Measurements from ENCODE around the gene LCN2.

Gene LCN2

GRCh38 chr9:128151309-128152132, 2.3 kb downstream of the LCN2 start:
- Histone ChIP-seq H2AFZ (ENCODE audit: low read length) (no peak overlapping the region), H3K9me2 (replicated peaks; ENCODE audit: low read depth, low read length) (no peaks in the 10 kb centered on the region), H3K36me3 (ENCODE audit: insufficient read depth, low read length) (no peaks in the 10 kb centered on the region), H3K4me1 (ENCODE audit: insufficient read depth, low read length, poor library complexity, severe bottlenecking) (peaks cover 5% of the 10 kb centered on the region), H3K4me2 (ENCODE audit: low read depth, low read length, poor library complexity, severe bottlenecking) (no peak overlapping the region), H3K9ac (ENCODE audit: low read depth, low read length, poor library complexity, severe bottlenecking) (no peak overlapping the region), H3F3A (ENCODE audit: low read depth) (no peaks in the 10 kb centered on the region), H3K79me2 (ENCODE audit: insufficient read depth, low read length) (no peaks in the 10 kb centered on the region), H4K20me1 (ENCODE audit: insufficient read depth, low read length, poor library complexity, severe bottlenecking) (no peaks in the 10 kb centered on the region), H3K27me3 (ENCODE audit: insufficient read depth, low read length, poor library complexity, severe bottlenecking) (no peaks in the 10 kb centered on the region), H3K9me3 (ENCODE audit: insufficient read depth, low read depth, low read length) (no peaks in the 10 kb centered on the region), H3K4me3 (ENCODE audit: low read length, poor library complexity, severe bottlenecking) (no peak overlapping the region)
- TF ChIP-seq CTCF (conservative IDR thresholded peaks at IDR 0.05; ENCODE audit: low read length) (no peak), EZH2phosphoT487 (IDR thresholded peaks at IDR 0.05; ENCODE audit: borderline replicate concordance) (no peak)

- H3K4me3 ChIP-seq (ENCODE audit: low read length, poor library complexity, severe bottlenecking): no peak overlapping the region
- H3K4me1 ChIP-seq (ENCODE audit: insufficient read depth, low read length, poor library complexity, severe bottlenecking): peaks cover 5% of the 10 kb centered on the region
- no peaks in the 10 kb centered on the region for H3F3A ChIP-seq (ENCODE audit: low read depth)
- H3K9me3 ChIP-seq (ENCODE audit: insufficient read depth, low read depth, low read length): no peaks in the 10 kb centered on the region
- no peaks in the 10 kb centered on the region for H3K9me2 ChIP-seq (replicated peaks; ENCODE audit: low read depth, low read length)
- H3K9ac ChIP-seq (ENCODE audit: low read depth, low read length, poor library complexity, severe bottlenecking): no peak overlapping the region
- no peaks in the 10 kb centered on the region for H3K27me3 ChIP-seq (ENCODE audit: insufficient read depth, low read length, poor library complexity, severe bottlenecking)
- no peaks in the 10 kb centered on the region for H3K36me3 ChIP-seq (ENCODE audit: insufficient read depth, low read length)
- TF ChIP-seq CTCF (conservative IDR thresholded peaks at IDR 0.05; ENCODE audit: low read length) (no peak), EZH2phosphoT487 (IDR thresholded peaks at IDR 0.05; ENCODE audit: borderline replicate concordance) (no peak)
- no peak overlapping the region for H2AFZ ChIP-seq (ENCODE audit: low read length)
- H3K79me2 ChIP-seq (ENCODE audit: insufficient read depth, low read length): no peaks in the 10 kb centered on the region
- no peak overlapping the region for H3K4me2 ChIP-seq (ENCODE audit: low read depth, low read length, poor library complexity, severe bottlenecking)
- no peaks in the 10 kb centered on the region for H4K20me1 ChIP-seq (ENCODE audit: insufficient read depth, low read length, poor library complexity, severe bottlenecking)
Observed at GRCh38 chr9:128152133-128153059, 3.1 kb downstream of the LCN2 start.

- no peaks in the 10 kb centered on the region for H3F3A ChIP-seq (ENCODE audit: low read depth)
- H3K4me2 ChIP-seq (ENCODE audit: low read depth, low read length, poor library complexity, severe bottlenecking): no peak overlapping the region
- H2AFZ ChIP-seq (ENCODE audit: low read length): no peak overlapping the region
Observed at GRCh38 chr9:128153060-128153946, 4.0 kb downstream of the LCN2 start.

More at GRCh38 chr9:128153060-128153946, 4.0 kb downstream of the LCN2 start:
- Histone ChIP-seq H4K20me1 (ENCODE audit: insufficient read depth, low read length, poor library complexity, severe bottlenecking) (no peaks in the 10 kb centered on the region), H3K36me3 (ENCODE audit: insufficient read depth, low read length) (no peaks in the 10 kb centered on the region), H3K27me3 (ENCODE audit: insufficient read depth, low read length, poor library complexity, severe bottlenecking) (no peaks in the 10 kb centered on the region), H3K4me3 (ENCODE audit: low read length, poor library complexity, severe bottlenecking) (no peak overlapping the region), H3K9me2 (replicated peaks; ENCODE audit: low read depth, low read length) (no peaks in the 10 kb centered on the region), H3K9me3 (ENCODE audit: insufficient read depth, low read depth, low read length) (no peaks in the 10 kb centered on the region), H3K9ac (ENCODE audit: low read depth, low read length, poor library complexity, severe bottlenecking) (no peak overlapping the region), H3K4me1 (ENCODE audit: insufficient read depth, low read length, poor library complexity, severe bottlenecking) (peaks cover 5% of the 10 kb centered on the region), H3K79me2 (ENCODE audit: insufficient read depth, low read length) (no peaks in the 10 kb centered on the region)
- TF ChIP-seq EZH2phosphoT487 (IDR thresholded peaks at IDR 0.05; ENCODE audit: borderline replicate concordance) (no peak), CTCF (conservative IDR thresholded peaks at IDR 0.05; ENCODE audit: low read length) (no peak)

All from Loucy (cell line).